Loucy (cell line): ENCODE data around the gene FOXJ3.

Source experiments
- H2AFZ ChIP-seq: fragments of 200-600 bp; sonication (generic); 2 replicates; pipeline ENCODE4 v1.6.0; 2016; ENCODE audit warnings: antibody characterized with exemption, mild to moderate bottlenecking, low read length, moderate library complexity
- H3F3A ChIP-seq: fragments of 200-600 bp; 2 replicates; pipeline ENCODE4 v1.6.0; 2016; ENCODE audit warnings: antibody characterized with exemption, low read depth, mild to moderate bottlenecking
- H3K27me3 ChIP-seq: fragments of 200-600 bp; sonication (generic); 2 replicates; pipeline ENCODE4 v1.6.1; 2014; ENCODE audit warnings: low read length, mild to moderate bottlenecking; ENCODE audit not compliant: insufficient read depth, poor library complexity, severe bottlenecking
- H3K36me3 ChIP-seq: fragments of 200-600 bp; sonication (generic); 2 replicates; pipeline ENCODE4 v1.6.1; 2016; ENCODE audit warnings: low read length; ENCODE audit not compliant: insufficient read depth
- H3K4me1 ChIP-seq: fragments of 200-600 bp; sonication (generic); 2 replicates; pipeline ENCODE4 v1.5.1; 2014; ENCODE audit warnings: low read length, mild to moderate bottlenecking; ENCODE audit not compliant: insufficient read depth, poor library complexity, severe bottlenecking
- H3K4me2 ChIP-seq: fragments of 200-600 bp; sonication (generic); 2 replicates; pipeline ENCODE4 v1.6.0; 2014; ENCODE audit warnings: antibody characterized with exemption, low read length, low read depth, mild to moderate bottlenecking; ENCODE audit not compliant: poor library complexity, severe bottlenecking
- H3K4me3 ChIP-seq: fragments of 200-600 bp; sonication (generic); 2 replicates; pipeline ENCODE4 v1.5.1; 2014; ENCODE audit warnings: low read length, mild to moderate bottlenecking, mixed read lengths; ENCODE audit not compliant: poor library complexity, severe bottlenecking
- H3K79me2 ChIP-seq: fragments of 200-600 bp; sonication (generic); 2 replicates; pipeline ENCODE4 v1.6.1; 2014; ENCODE audit warnings: low read length; ENCODE audit not compliant: insufficient read depth
- H3K9ac ChIP-seq: fragments of 200-600 bp; sonication (generic); 2 replicates; pipeline ENCODE4 v1.6.0; 2014; ENCODE audit warnings: mild to moderate bottlenecking, low read depth, low read length, moderate library complexity; ENCODE audit not compliant: poor library complexity, severe bottlenecking
- H3K9me2 ChIP-seq: fragments of 200-600 bp; sonication (generic); replicated peaks from 2 replicates; pipeline ENCODE4 v1.6.1; 2016; ENCODE audit warnings: low read depth, low read length, mixed read lengths
- H3K9me3 ChIP-seq: fragments of 200-600 bp; sonication (generic); 2 replicates; pipeline ENCODE4 v1.6.1; 2014; ENCODE audit warnings: mild to moderate bottlenecking, antibody characterized with exemption, low read length, low read depth; ENCODE audit not compliant: insufficient read depth
- H4K20me1 ChIP-seq: fragments of 200-600 bp; sonication (generic); 2 replicates; pipeline ENCODE4 v1.6.0; 2014; ENCODE audit warnings: antibody characterized with exemption, low read length, mild to moderate bottlenecking; ENCODE audit not compliant: insufficient read depth, poor library complexity, severe bottlenecking
- CTCF ChIP-seq: fragments of 200-600 bp; sonication (generic); conservative IDR thresholded peaks from 2 replicates; pipeline ENCODE4 v1.5.1; 2014; ENCODE audit warnings: mild to moderate bottlenecking, antibody characterized with exemption, low read length
- EZH2phosphoT487 ChIP-seq: fragments of 200-600 bp; IDR thresholded peaks from 2 replicates; pipeline ENCODE4 v1.6.1; 2018; ENCODE audit warnings: antibody characterized with exemption, mild to moderate bottlenecking, moderate library complexity, borderline replicate concordance

Gene FOXJ3

GRCh38 chr1:42335050-42335808, at the start of gene FOXJ3:
TSS of gene FOXJ3 (minus strand) at chr1:42335235. CDS start at chr1:42311093, 24,142 bp downstream.
- Histone ChIP-seq H3K9ac (peak within 1 kb of the TSS; percentile 89), H2AFZ (peak within 1 kb of the TSS; percentile 84), H3K4me1 (peaks cover 41% of the 10 kb centered on the region), H3K4me2 (peak within 1 kb of the TSS; percentile 96), H3F3A (no peaks in the 10 kb centered on the region), H4K20me1 (peaks cover 46% of the 10 kb centered on the region), H3K4me3 (peak within 1 kb of the TSS; percentile 85), H3K9me2 (no peaks in the 10 kb centered on the region), H3K36me3 (no peaks in the 10 kb centered on the region), H3K9me3 (no peaks in the 10 kb centered on the region), H3K79me2 (peaks cover 60% of the 10 kb centered on the region), H3K27me3 (no peaks in the 10 kb centered on the region)
- TF ChIP-seq CTCF (no peak), EZH2phosphoT487 (no peak)

- Histone ChIP-seq H3K9ac (no peak overlapping the region), H3K4me1 (no peaks in the 10 kb centered on the region), H3K36me3 (no peaks in the 10 kb centered on the region), H2AFZ (peak overlapping the region; percentile 68; the same call in 1 of the 2 replicates), H3K9me2 (no peaks in the 10 kb centered on the region), H3K4me2 (peak overlapping the region; percentile 73), H3K79me2 (no peaks in the 10 kb centered on the region), H3K27me3 (peaks cover 14% of the 10 kb centered on the region), H4K20me1 (no peaks in the 10 kb centered on the region), H3K4me3 (peak overlapping the region; percentile 67), H3K9me3 (no peaks in the 10 kb centered on the region), H3F3A (no peaks in the 10 kb centered on the region)
- TF ChIP-seq EZH2phosphoT487 (no peak), CTCF (no peak)
Observed at GRCh38 chr1:42381280-42381673, 46.2 kb upstream of the FOXJ3 start.

GRCh38 chr1:42380586-42381279, 45.7 kb upstream of the FOXJ3 start, which contains the start of gene RIMKLA:
TSS of gene RIMKLA (plus strand) at chr1:42380792. CDS start at chr1:42380935, 143 bp downstream.
- Histone ChIP-seq H3K4me3 (peak within 1 kb of the TSS; percentile 67), H3K36me3 (no peaks in the 10 kb centered on the region), H3K4me2 (peak within 1 kb of the TSS; percentile 73), H4K20me1 (no peaks in the 10 kb centered on the region), H3F3A (no peaks in the 10 kb centered on the region), H3K79me2 (no peaks in the 10 kb centered on the region), H3K9me2 (no peaks in the 10 kb centered on the region), H3K9me3 (no peaks in the 10 kb centered on the region), H3K9ac (no peak within 1 kb of the TSS), H2AFZ (peak within 1 kb of the TSS; percentile 68; the same call in 1 of the 2 replicates), H3K27me3 (peaks cover 14% of the 10 kb centered on the region), H3K4me1 (no peaks in the 10 kb centered on the region)
- no peak for TF ChIP-seq EZH2phosphoT487
- TF ChIP-seq CTCF, result no peak
